Epithelial cell of proximal tubule (primary cell): ENCODE results near the gene BABAM2. TPM values are rescaled to one million over a fixed set of nuclear protein-coding genes. Genes with fewer than 3 reads are reported as not detected.
A peak's percentile ranks its signal among the peaks of the same experiment; 100 is the strongest.

Experiments
- DNase-seq: peaks from one replicate; pipeline ENCODE4 v3.0.0-alpha.2; 2011; ENCODE audit warnings: low read depth
- H3K4me3 ChIP-seq: 2 replicates; pipeline ENCODE4 v1.5.1; 2011; ENCODE audit warnings: low read depth, mild to moderate bottlenecking, low read length
- CTCF ChIP-seq: conservative IDR thresholded peaks from 2 replicates; pipeline ENCODE4 v1.5.1; 2012; ENCODE audit warnings: low read depth, mild to moderate bottlenecking, low read length
- total RNA-seq: library from RNA; depleted of rRNA; stranded (reverse); fragments of >200 nt; gene quantifications from 2 replicates; pipeline ENCODE4 v1.2.3, GENCODE V29; 2015

Gene BABAM2
- total RNA-seq, 1 donor from 2014 or later: 23.6 TPM

- no peak for TF ChIP-seq CTCF
- H3K4me3 ChIP-seq: no peak overlapping the region
- no peak for DNase-seq
Measured at GRCh38 chr2:28227498-28227897, 337.0 kb downstream of the BABAM2 start.

- peak; percentile 29 for TF ChIP-seq CTCF
- no peak overlapping the region for H3K4me3 ChIP-seq
- no peak for DNase-seq
Measured at GRCh38 chr2:28228434-28228995, 338.0 kb downstream of the BABAM2 start.

GRCh38 chr2:28231110-28231631 lies 340.6 kb downstream of the BABAM2 start:
- DNase-seq: peak; percentile 50
- no peak for TF ChIP-seq CTCF
- H3K4me3 ChIP-seq: no peak overlapping the region

GRCh38 chr2:28232295-28232694 lies 341.8 kb downstream of the BABAM2 start:
- no peak for TF ChIP-seq CTCF
- DNase-seq: no peak
- no peak overlapping the region for H3K4me3 ChIP-seq

GRCh38 chr2:28233164-28233676 lies 342.7 kb downstream of the BABAM2 start:
- DNase-seq: no peak
- no peak overlapping the region for H3K4me3 ChIP-seq
- TF ChIP-seq CTCF: no peak

- H3K4me3 ChIP-seq: no peak overlapping the region
- no peak for TF ChIP-seq CTCF
- no peak for DNase-seq
Measured at GRCh38 chr2:28234807-28235206, 344.3 kb downstream of the BABAM2 start.

- no peak for DNase-seq
- no peak overlapping the region for H3K4me3 ChIP-seq
- TF ChIP-seq CTCF: no peak
Measured at GRCh38 chr2:28239207-28239606, 348.7 kb downstream of the BABAM2 start.
